Right ventricle myocardium inferior (tissue), 1 donor: Measurements from ENCODE around the gene BTBD9. TPM values are rescaled to one million over a fixed set of nuclear protein-coding genes. Genes with fewer than 3 reads are reported as not detected.
A peak's percentile ranks its signal among the peaks of the same experiment; 100 is the strongest.

Experiments used
- ATAC-seq: fragments of 200-7000 bp; cut with Tn5 transposase; one replicate; pipeline ENCODE4 v1.9.1; 2020; ENCODE audit warnings: mild to moderate bottlenecking, moderate library complexity
- DNase-seq: peaks from one replicate; pipeline ENCODE4 v3.0.0; 2021; ENCODE audit errors: missing footprints
- intact Hi-C: fragments of 100-400 bp; cut with DNase I; formaldehyde crosslinking; loops from one replicate; pipeline ENCODE4 v1.11.0; 2022
- total RNA-seq: library from RNA; stranded (reverse); fragmentation: NEBNext Ultra II Directional; extraction: Animal tissue kit (Norgen Biotek cat#: 25700); gene quantifications from one replicate; pipeline ENCODE4 v1.2.1, GENCODE V29; 2021
- donor health status: DM: no; HTN: yes; CAD: no; lungs with severe emphysema.

The BTBD9 gene
- total RNA-seq, 1 donor from 2014 or later, result 16.8 TPM

GRCh38 chr6:38159596-38159995, 480.1 kb downstream of the BTBD9 start:
- intact Hi-C loops, result no loop called here
- ATAC-seq, result no peak
- peak; percentile 16 for DNase-seq

- intact Hi-C loops, result no loop called here
- no peak for ATAC-seq
- DNase-seq, result no peak
These were observed 480.9 kb downstream of the BTBD9 start for GRCh38 chr6:38158762-38159350.

- no peak for DNase-seq
- no peak for ATAC-seq
- intact Hi-C loops, result no loop called here
These were observed 481.8 kb downstream of the BTBD9 start for GRCh38 chr6:38157905-38158304.

DNA sequence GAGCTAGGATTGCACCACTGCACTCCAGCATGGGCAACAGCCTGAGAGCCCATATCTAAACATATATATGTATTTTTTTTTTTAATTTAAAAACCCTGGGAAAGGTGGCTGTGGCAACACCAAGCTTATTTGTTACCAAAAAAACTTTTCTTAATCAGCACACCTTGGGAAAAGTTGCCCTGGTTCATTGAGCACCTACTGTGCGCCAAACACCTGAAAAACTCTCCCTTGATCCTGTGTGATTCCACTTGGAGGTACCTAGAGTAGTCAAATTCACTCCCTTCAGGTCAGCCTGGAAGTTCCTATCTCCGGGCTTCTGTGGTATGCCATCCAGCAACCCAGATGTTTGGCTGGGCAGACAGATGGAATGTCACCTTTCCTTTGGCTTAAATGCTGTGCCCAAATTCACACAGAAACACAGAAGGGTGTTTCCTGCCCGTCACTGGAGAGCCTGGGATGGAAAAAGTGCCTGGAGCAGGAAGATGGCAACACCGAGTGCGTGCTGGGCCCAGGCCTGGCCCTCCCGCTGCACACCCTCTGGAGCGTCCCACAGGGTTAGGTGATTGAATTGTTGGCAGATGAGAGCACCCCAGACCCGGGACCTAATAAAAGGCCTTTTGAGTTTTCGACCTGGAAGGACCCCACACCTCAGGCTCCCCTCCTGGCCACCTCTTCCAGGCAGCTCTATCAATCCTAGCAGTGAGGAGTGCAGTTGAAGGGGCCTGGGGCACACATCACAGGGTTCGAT, 482.7 kb downstream of the BTBD9 start:
- no peak for ATAC-seq
- intact Hi-C loops, result no loop called here
- no peak for DNase-seq

GRCh38 chr6:38155621-38156204, 484.0 kb downstream of the BTBD9 start:
- ATAC-seq (no peak), DNase-seq (no peak)
- intact Hi-C loops, result no loop called here

- intact Hi-C loops, result no loop called here
- DNase-seq, result no peak
- no peak for ATAC-seq
These were observed 484.6 kb downstream of the BTBD9 start for GRCh38 chr6:38155144-38155543.

DNA sequence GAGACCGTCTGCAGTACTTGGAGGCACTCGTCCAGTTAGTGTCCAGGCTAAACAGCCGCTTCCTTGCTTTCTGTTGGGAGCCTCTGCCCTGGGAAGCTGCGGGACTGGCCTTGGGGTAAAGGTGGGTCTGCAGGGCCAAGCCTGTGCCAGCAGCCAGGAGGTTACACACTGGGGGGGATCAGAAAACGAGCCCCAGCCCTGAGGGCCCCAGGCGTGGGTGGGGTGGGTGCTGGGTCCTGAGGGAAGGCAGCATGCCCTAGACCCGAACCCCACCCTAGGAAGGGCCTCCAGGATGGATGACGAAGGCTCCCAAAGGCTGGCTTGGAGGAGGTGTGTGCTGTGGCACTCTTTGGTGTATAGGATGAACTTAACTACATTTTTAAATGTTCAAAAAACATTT, 485.0 kb downstream of the BTBD9 start:
- intact Hi-C loops, result no loop called here
- ATAC-seq (no peak), DNase-seq (no peak)

DNA sequence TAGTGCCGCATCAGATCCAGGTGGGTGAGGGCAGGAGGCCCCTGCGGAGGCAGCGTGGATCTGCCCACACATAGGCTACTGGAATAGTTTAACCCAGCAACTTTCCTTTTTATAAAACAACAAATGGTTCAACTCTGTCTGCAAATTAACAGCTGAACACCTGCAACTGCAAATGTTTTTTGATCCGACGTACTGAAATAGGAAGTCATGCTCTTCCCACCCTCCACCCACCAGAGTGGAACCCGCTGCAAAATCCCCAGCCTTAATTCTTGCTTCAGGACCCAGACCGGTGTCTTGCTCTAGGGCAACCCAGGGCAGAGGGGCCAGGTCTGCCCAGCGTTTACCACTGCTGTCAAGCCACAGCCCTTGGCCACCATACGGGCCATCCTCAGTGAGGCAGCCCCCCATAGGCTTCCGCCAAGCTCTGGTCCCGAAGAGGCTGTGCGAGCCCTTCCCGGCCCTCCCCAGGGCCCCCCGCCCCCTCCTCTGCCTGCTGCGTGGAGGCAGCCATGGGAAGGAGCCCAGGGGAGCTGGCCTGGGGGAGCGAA, 485.9 kb downstream of the BTBD9 start:
- intact Hi-C loops, result no loop called here
- ATAC-seq (no peak), DNase-seq (no peak)

GRCh38 chr6:38153076-38153797, 486.5 kb downstream of the BTBD9 start:
- ATAC-seq (peak; percentile 9), DNase-seq (no peak)
- intact Hi-C loops, result no loop called here

DNA sequence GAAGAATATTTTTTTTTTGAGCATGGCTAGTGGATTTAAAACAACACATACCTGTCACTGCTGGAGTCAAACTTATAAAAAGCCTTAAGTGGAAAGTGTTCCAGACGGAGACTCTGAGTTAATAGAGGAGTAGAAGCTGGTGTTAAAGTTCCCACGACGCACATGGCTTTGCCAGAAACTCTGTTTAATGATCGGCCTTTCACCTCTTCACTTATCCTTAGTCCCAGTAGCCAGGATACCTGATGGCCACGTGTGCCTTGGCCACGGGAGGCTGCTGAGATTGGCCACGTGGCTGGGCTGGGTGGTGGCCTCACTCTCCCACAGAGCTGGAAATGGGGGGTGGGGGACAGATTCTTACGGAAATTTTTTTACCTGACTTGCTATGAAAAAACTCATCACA, 487.1 kb downstream of the BTBD9 start:
- intact Hi-C loops, result no loop called here
- DNase-seq (no peak), ATAC-seq (no peak)

GRCh38 chr6:38151580-38152500, 487.9 kb downstream of the BTBD9 start:
- ATAC-seq (no peak), DNase-seq (no peak)
- intact Hi-C loops, result no loop called here

DNA sequence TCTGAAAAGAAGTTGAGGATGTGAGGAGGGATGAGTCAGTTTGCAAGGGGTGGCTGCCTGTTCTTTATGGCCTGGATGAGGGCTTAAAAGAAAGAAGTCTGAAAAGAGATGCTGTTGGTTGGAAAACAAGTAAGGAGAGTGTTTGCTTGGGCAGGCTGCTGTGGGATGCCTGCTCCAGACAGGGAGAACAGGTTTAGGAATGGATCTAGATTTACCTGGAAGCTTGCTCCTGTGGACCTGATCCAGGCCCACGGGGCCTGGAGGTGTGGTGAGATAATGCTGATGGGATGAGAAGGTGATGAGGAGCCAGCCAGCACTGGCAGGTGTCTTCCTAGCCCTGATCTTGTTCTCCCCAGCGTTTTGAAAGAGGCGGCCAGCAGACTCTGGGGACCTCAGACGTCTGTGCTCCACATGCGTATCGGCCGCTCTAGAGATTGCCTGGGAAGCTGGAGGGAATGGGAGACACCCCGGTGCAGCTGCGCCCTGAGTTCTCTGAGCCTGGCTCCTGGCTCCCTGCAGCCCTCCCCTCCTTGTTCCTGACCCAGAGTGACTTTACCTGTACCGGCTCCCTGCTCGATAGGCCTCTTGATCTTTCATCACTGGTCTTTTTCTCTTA, 488.9 kb downstream of the BTBD9 start:
- no peak for DNase-seq
- ATAC-seq, result no peak
- intact Hi-C loops, result no loop called here

DNA sequence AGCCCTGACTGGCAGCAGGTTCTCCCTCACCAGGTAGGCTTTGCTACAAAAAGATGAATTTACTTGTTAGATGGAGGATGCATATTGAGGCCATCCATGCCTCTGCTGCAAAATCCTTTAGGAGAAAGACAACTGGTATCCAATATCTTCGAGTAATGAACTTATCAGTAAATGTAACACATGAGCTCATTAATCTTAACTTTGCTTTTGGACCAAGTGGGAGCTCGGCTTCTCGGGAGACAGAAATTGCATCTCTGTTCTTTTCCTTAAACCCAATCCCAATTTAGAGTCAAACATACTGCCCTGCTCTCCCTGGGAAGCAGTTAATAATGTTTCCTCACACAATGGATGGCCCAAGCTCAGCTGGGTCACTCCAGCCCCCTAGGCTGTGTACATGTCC, 489.7 kb downstream of the BTBD9 start:
- ATAC-seq (no peak), DNase-seq (no peak)
- intact Hi-C loops, result no loop called here

GRCh38 chr6:38149531-38149930, 490.2 kb downstream of the BTBD9 start:
- DNase-seq (no peak), ATAC-seq (no peak)
- intact Hi-C loops, result no loop called here

GRCh38 chr6:38148606-38149005, 491.1 kb downstream of the BTBD9 start:
- intact Hi-C loops, result no loop called here
- no peak for DNase-seq
- ATAC-seq, result no peak

GRCh38 chr6:38146734-38147027, 493.0 kb downstream of the BTBD9 start:
- no peak for ATAC-seq
- DNase-seq, result no peak
- intact Hi-C loops, result no loop called here

DNA sequence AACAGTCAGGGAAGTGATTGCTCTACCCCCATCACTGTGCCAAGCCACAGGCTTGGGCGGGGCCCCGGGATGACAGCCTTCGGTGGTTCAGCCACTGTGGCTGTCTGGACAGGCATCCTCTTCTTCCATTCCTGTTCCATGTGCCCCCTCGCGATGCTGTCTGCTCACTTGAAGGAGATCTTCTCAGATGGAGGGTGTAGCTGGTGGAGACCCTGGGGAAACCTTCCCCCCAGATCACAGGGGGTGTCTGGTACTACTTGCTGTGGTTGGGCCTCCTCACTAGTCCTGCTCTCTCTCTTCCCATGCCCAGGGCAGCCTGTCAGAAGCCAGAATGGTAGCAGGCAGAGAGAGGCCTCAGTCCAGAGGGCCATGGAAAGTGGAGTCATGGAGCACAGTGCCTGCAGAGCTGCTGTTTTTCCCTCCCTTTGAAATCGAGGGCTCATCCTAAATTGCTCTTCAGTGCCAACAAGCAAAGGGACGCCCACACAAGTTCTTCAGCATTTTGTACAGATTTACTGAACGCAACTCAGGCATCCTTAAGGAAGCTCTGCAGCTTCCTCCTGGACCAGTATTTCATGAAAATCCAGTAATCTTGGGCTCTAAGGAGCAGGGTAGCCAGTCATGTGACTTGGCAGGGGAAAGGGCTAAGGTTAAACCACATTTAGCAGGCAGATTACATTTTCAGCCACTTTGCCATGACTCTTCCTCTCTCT, 493.6 kb downstream of the BTBD9 start:
- no peak for ATAC-seq
- intact Hi-C loops, result no loop called here
- DNase-seq, result no peak
